ENCODE data around the gene ELOVL5.

ELOVL5 gene

GRCh38 chr6:53316142-53316541 lies 32.6 kb downstream of the ELOVL5 start:
- DNase-seq (ENCODE audit: low read depth, low spot score): no peak
- Histone ChIP-seq H3K27me3 (ENCODE audit: control insufficient read depth, insufficient read depth, low read length) (no peaks in the 10 kb centered on the region), H3K27ac (ENCODE audit: low read length) (no peak overlapping the region), H3K36me3 (ENCODE audit: control insufficient read depth, insufficient read depth, low read length) (no peaks in the 10 kb centered on the region), H3K4me1 (ENCODE audit: control insufficient read depth, insufficient read depth, low read length) (no peaks in the 10 kb centered on the region), H3K4me3 (ENCODE audit: low read length) (no peak overlapping the region), H3K9me3 (ENCODE audit: control insufficient read depth, insufficient read depth, low read length) (no peaks in the 10 kb centered on the region)

DNA sequence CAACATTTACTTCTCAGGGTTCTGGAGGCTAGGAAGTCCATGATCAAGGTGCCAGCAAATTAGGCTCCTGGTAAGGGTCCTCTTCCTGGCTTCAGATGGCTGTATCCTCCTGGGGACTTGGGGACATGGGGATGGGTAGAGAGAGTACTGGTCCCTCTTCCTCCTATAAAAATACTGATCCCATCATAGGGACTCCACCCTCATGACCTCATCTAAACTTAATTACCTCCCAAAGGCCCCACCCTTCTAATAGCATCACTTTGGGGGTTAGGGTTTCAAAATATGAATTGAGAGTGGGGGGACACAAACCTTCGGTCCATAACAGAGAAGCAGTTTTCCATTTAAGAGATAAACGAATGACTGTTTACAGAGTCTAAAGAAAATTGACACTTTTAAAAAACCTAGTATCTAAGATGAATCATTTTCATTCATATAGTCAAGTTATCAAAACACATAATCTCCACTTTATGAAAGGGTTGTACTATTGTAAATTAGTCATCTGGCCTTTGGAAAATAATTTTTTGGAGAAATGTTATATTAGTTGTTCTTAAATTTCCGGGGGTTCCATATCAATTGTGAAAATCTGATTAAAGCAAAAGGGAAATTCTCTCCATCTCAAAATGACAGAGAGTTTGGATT lies 33.5 kb downstream of the ELOVL5 start:
- Histone ChIP-seq H3K27ac (ENCODE audit: low read length) (no peak overlapping the region), H3K4me3 (ENCODE audit: low read length) (no peak overlapping the region), H3K36me3 (ENCODE audit: control insufficient read depth, insufficient read depth, low read length) (no peaks in the 10 kb centered on the region), H3K27me3 (ENCODE audit: control insufficient read depth, insufficient read depth, low read length) (no peaks in the 10 kb centered on the region), H3K9me3 (ENCODE audit: control insufficient read depth, insufficient read depth, low read length) (no peaks in the 10 kb centered on the region), H3K4me1 (ENCODE audit: control insufficient read depth, insufficient read depth, low read length) (no peaks in the 10 kb centered on the region)
- WGBS (ENCODE audit: insufficient coverage, insufficient read length): no CpG with 5 or more reads among the region's 3 CpGs
- DNase-seq (ENCODE audit: low read depth, low spot score): no peak

- no peak overlapping the region for H3K4me3 ChIP-seq (ENCODE audit: low read length)
- H3K4me1 ChIP-seq (ENCODE audit: control insufficient read depth, insufficient read depth, low read length): no peaks in the 10 kb centered on the region
- H3K36me3 ChIP-seq (ENCODE audit: control insufficient read depth, insufficient read depth, low read length): no peaks in the 10 kb centered on the region
- no CpG with 5 or more reads among the region's 4 CpGs for WGBS (ENCODE audit: insufficient coverage, insufficient read length)
- DNase-seq (ENCODE audit: low read depth, low spot score): no peak
- no peaks in the 10 kb centered on the region for H3K9me3 ChIP-seq (ENCODE audit: control insufficient read depth, insufficient read depth, low read length)
- H3K27me3 ChIP-seq (ENCODE audit: control insufficient read depth, insufficient read depth, low read length): no peaks in the 10 kb centered on the region
- no peak overlapping the region for H3K27ac ChIP-seq (ENCODE audit: low read length)
Observed at GRCh38 chr6:53313784-53314400, 34.9 kb downstream of the ELOVL5 start.

DNA sequence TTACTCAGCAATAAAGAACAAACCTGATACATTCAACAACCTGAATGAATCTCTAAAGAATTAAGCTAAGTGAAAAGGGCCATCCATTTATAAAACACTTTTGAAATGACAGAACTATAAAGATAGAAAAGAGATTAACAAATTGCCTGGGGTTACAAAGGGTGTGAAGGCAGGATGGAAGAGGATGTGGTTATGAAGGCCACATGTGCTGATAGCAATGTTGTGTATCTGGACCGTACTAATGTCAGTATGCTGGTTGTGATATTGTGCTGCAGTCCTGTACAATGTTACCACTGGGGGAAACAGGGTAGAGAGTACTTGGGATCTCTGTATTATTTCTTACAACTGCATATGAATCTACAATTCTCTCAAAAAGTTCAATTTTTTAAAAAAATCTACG lies 36.4 kb downstream of the ELOVL5 start:
- no peaks in the 10 kb centered on the region for H3K4me1 ChIP-seq (ENCODE audit: control insufficient read depth, insufficient read depth, low read length)
- no CpG with 5 or more reads among the region's 2 CpGs for WGBS (ENCODE audit: insufficient coverage, insufficient read length)
- H3K4me3 ChIP-seq (ENCODE audit: low read length): no peak overlapping the region

DNA sequence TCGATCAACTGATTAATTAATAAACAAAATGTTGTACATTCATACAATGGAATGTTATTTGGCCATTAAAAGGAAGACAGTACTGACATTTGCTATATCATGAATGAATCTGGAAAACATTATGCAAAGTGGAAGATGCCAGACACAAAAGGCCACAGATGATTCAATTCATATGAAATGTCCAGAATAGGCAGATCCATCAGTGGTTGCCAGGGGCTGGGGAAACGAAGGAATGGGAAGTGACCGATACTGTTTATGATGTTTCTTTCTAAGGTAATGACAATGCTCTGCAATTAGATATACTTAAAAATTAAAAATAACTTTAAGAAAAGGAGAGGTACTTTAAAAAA lies 37.2 kb downstream of the ELOVL5 start:
- Histone ChIP-seq H3K36me3 (ENCODE audit: control insufficient read depth, insufficient read depth, low read length) (no peaks in the 10 kb centered on the region; the same call in 1 of the 2 replicates), H3K9me3 (ENCODE audit: control insufficient read depth, insufficient read depth, low read length) (peaks cover 1% of the 10 kb centered on the region; the same call in 1 of the 2 replicates), H3K27ac (ENCODE audit: low read length) (no peak overlapping the region), H3K27me3 (ENCODE audit: control insufficient read depth, insufficient read depth, low read length) (no peaks in the 10 kb centered on the region), H3K4me3 (ENCODE audit: low read length) (no peak overlapping the region), H3K4me1 (ENCODE audit: control insufficient read depth, insufficient read depth, low read length) (no peaks in the 10 kb centered on the region; the same call in 1 of the 2 replicates)
- DNase-seq (ENCODE audit: low read depth, low spot score): no peak
- WGBS (ENCODE audit: insufficient coverage, insufficient read length): no CpG with 5 or more reads among the region's 3 CpGs

More for the DNA sequence above, 36.4 kb downstream of the ELOVL5 start:
- Histone ChIP-seq H3K36me3 (ENCODE audit: control insufficient read depth, insufficient read depth, low read length) (no peaks in the 10 kb centered on the region; the same call in 1 of the 2 replicates), H3K27me3 (ENCODE audit: control insufficient read depth, insufficient read depth, low read length) (no peaks in the 10 kb centered on the region), H3K9me3 (ENCODE audit: control insufficient read depth, insufficient read depth, low read length) (no peaks in the 10 kb centered on the region), H3K27ac (ENCODE audit: low read length) (no peak overlapping the region)
- DNase-seq (ENCODE audit: low read depth, low spot score): no peak

GRCh38 chr6:53310771-53311585 lies 37.8 kb downstream of the ELOVL5 start:
- H3K4me3 ChIP-seq (ENCODE audit: low read length): no peak overlapping the region
- no peaks in the 10 kb centered on the region; the same call in 1 of the 2 replicates for H3K36me3 ChIP-seq (ENCODE audit: control insufficient read depth, insufficient read depth, low read length)
- H3K9me3 ChIP-seq (ENCODE audit: control insufficient read depth, insufficient read depth, low read length): peaks cover 1% of the 10 kb centered on the region; the same call in 1 of the 2 replicates
- no peak overlapping the region for H3K27ac ChIP-seq (ENCODE audit: low read length)
- DNase-seq (ENCODE audit: low read depth, low spot score): no peak
- H3K27me3 ChIP-seq (ENCODE audit: control insufficient read depth, insufficient read depth, low read length): no peaks in the 10 kb centered on the region
- no peaks in the 10 kb centered on the region; the same call in 1 of the 2 replicates for H3K4me1 ChIP-seq (ENCODE audit: control insufficient read depth, insufficient read depth, low read length)
- WGBS (ENCODE audit: insufficient coverage, insufficient read length): no CpG with 5 or more reads among the region's 6 CpGs

DNA sequence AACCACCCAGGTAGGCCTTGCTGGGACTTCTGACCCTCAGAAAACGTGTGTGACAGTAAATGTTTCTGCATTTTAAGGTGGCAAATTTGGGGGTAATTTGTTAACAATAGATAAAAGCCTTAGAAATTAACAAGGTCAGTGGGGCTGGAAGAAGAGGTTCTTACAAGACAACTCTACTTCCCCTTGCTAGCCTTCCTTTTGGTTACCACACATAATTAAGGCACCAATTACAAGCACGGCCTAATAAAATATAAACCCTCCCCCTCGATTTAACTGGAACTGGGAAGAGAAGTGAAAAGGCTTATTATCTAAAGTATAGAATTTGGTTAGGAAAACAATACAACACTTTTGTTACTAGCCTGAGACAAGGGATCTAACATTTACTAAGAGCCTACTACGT lies 38.8 kb downstream of the ELOVL5 start:
- H3K9me3 ChIP-seq (ENCODE audit: control insufficient read depth, insufficient read depth, low read length): peaks cover 1% of the 10 kb centered on the region; the same call in 1 of the 2 replicates
- no peaks in the 10 kb centered on the region; the same call in 1 of the 2 replicates for H3K36me3 ChIP-seq (ENCODE audit: control insufficient read depth, insufficient read depth, low read length)
- H3K27me3 ChIP-seq (ENCODE audit: control insufficient read depth, insufficient read depth, low read length): no peaks in the 10 kb centered on the region
- no peaks in the 10 kb centered on the region; the same call in 1 of the 2 replicates for H3K4me1 ChIP-seq (ENCODE audit: control insufficient read depth, insufficient read depth, low read length)
- no peak for DNase-seq (ENCODE audit: low read depth, low spot score)
- H3K27ac ChIP-seq (ENCODE audit: low read length): no peak overlapping the region
- no CpG with 5 or more reads among the region's 4 CpGs for WGBS (ENCODE audit: insufficient coverage, insufficient read length)
- H3K4me3 ChIP-seq (ENCODE audit: low read length): no peak overlapping the region

- H3K27ac ChIP-seq (ENCODE audit: low read length): no peak overlapping the region
- peaks cover 1% of the 10 kb centered on the region; the same call in 1 of the 2 replicates for H3K9me3 ChIP-seq (ENCODE audit: control insufficient read depth, insufficient read depth, low read length)
- WGBS (ENCODE audit: insufficient coverage, insufficient read length): no CpG with 5 or more reads among the region's 7 CpGs
- H3K36me3 ChIP-seq (ENCODE audit: control insufficient read depth, insufficient read depth, low read length): no peaks in the 10 kb centered on the region; the same call in 1 of the 2 replicates
- H3K4me3 ChIP-seq (ENCODE audit: low read length): no peak overlapping the region
- no peaks in the 10 kb centered on the region for H3K27me3 ChIP-seq (ENCODE audit: control insufficient read depth, insufficient read depth, low read length)
- DNase-seq (ENCODE audit: low read depth, low spot score): no peak
- no peaks in the 10 kb centered on the region; the same call in 1 of the 2 replicates for H3K4me1 ChIP-seq (ENCODE audit: control insufficient read depth, insufficient read depth, low read length)
Observed at GRCh38 chr6:53309059-53309900, 39.5 kb downstream of the ELOVL5 start.

DNA sequence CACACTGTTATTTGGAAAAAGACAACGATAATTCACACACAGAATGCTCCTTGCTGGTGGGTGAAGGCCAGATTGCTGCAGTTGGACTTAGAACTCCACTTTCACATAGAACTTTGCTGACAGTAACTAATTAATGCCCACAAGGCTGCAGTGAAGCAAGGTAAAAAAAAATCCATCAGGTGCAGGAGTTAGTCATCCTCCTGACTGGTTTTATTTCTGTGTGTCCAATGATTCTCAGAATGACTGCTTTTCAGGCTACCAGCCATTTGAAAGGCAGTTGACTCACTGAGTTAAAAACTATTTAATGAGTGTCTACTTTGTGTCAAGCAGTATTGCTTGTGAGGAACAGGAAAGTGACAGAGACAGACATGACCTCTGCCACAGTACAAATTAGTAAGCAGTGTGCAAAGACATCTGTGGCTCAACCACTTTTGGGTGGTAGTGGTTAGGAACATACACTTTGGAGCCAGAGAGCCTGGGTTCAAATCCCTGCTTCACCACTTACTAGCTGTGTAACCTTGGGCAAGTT lies 41.9 kb downstream of the ELOVL5 start:
- Histone ChIP-seq H3K36me3 (ENCODE audit: control insufficient read depth, insufficient read depth, low read length) (no peaks in the 10 kb centered on the region; the same call in 1 of the 2 replicates), H3K9me3 (ENCODE audit: control insufficient read depth, insufficient read depth, low read length) (peaks cover 1% of the 10 kb centered on the region; the same call in 1 of the 2 replicates), H3K27me3 (ENCODE audit: control insufficient read depth, insufficient read depth, low read length) (no peaks in the 10 kb centered on the region), H3K4me1 (ENCODE audit: control insufficient read depth, insufficient read depth, low read length) (peaks cover 2% of the 10 kb centered on the region; the same call in 1 of the 2 replicates), H3K27ac (ENCODE audit: low read length) (no peak overlapping the region), H3K4me3 (ENCODE audit: low read length) (no peak overlapping the region)
- no peak for DNase-seq (ENCODE audit: low read depth, low spot score)
- WGBS (ENCODE audit: insufficient coverage, insufficient read length): no CpG with 5 or more reads among the region's 1 CpG
